NCI-H1105 (cell line): ENCODE results near the gene SPIRE1.

ENCODE experiments used
- DNase-seq: peaks from one replicate; lab custom pipeline; 2025; lab: John Stamatoyannopoulos, UW

SPIRE1 gene

DNA sequence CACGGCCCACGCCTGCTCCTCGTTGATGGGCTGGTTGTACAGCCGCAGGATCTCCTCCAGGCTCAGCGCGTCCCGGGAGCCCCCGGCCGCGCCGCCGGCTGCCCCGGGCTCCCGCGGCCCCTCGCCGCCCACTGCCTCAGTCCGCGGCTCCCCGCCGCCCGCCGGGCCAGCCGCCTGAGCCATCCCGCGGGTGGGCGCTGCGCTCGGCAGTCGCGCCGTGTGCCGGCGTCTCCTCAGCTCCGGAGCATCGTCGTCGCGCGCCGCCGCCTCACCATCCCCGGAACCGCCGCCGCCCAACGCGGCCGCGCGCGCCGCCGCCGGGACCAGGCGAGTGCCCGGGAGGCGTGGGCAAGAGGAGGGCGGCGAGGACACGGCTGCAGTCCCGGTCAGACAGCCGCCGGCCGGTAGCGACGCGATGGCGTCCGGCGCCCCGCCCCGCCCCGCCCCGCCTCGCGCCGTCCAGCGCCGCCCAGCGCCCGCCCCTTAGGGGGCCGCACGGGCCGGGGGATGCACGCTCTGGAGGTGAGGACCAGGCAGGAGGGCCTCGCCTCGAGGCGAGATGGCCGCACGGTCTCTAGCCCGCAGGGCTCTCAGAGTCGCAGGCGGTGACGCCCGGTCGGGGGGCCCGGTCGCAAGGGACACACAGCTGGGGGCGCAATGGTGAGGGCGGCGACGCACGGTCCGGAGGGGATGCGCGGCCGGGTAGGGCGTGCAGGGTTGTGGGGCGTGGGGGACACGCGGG lies at the start of gene SPIRE1:
SPIRE1 (minus strand) TSS at position 424 of the 742 bp plus-strand sequence; CDS start at position 183, 241 bp downstream.
- DNase-seq = peak; percentile 70

DNA sequence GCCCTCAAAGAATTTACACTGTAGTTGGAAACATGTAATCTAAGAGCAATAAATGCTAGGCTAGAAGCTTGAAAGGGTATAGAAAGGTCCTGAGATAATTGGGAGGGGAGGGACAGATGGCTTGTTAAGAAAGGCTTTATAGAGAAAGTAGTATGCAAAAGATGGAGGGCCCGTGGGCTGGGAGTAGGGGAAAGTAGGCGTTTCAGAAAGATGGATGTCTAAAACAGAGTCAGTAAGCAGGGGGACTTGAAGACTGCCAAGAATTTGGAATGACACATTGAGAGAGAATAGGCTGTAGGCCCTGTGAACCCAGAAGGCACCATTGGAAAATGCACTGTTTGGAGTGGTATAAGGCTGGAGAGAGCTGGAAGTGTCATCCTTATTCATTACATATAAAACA lies 45.8 kb upstream of the SPIRE1 start:
- DNase-seq = no peak

- no peak for DNase-seq
Observed at GRCh38 chr18:12703096-12703567, 45.2 kb upstream of the SPIRE1 start.

GRCh38 chr18:12702221-12703095 lies 44.6 kb upstream of the SPIRE1 start, which contains the start of the genes CEP76 and PSMG2:
TSS of gene CEP76 (minus strand) at chr18:12702723. CDS start at chr18:12702548, 175 bp downstream.
TSS of gene PSMG2 (plus strand) at chr18:12703042. CDS start at chr18:12703108, 66 bp downstream.
- DNase-seq = peak; percentile 77

DNA sequence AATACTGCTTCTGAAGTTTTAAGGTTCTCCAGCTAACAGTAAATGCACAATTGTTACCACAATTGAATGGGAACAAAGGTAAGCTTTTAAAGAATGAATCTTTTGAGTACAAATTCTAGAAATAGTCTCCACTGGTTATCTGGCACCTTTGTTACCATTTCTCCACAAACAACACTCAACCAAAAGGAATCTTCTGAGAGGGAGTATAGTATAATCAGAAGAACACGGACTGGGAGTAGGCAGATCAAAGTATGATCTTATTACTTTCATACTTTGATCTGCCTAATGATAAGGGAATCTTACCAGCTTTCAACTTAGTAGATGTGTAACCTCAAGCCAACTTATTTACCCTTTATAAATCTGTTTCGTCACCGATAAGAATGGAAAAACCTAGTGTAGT lies 43.3 kb upstream of the SPIRE1 start:
- no peak for DNase-seq

- DNase-seq = no peak
Observed at GRCh38 chr18:12699747-12700146, 41.8 kb upstream of the SPIRE1 start.

- DNase-seq = no peak
Observed at GRCh38 chr18:12694032-12694431, 36.1 kb upstream of the SPIRE1 start.

- DNase-seq = no peak
Observed at GRCh38 chr18:12692206-12692605, 34.3 kb upstream of the SPIRE1 start.

GRCh38 chr18:12689256-12689850 lies 31.4 kb upstream of the SPIRE1 start:
- DNase-seq = no peak

- DNase-seq = no peak
Observed at GRCh38 chr18:12686100-12686499, 28.2 kb upstream of the SPIRE1 start.

DNA sequence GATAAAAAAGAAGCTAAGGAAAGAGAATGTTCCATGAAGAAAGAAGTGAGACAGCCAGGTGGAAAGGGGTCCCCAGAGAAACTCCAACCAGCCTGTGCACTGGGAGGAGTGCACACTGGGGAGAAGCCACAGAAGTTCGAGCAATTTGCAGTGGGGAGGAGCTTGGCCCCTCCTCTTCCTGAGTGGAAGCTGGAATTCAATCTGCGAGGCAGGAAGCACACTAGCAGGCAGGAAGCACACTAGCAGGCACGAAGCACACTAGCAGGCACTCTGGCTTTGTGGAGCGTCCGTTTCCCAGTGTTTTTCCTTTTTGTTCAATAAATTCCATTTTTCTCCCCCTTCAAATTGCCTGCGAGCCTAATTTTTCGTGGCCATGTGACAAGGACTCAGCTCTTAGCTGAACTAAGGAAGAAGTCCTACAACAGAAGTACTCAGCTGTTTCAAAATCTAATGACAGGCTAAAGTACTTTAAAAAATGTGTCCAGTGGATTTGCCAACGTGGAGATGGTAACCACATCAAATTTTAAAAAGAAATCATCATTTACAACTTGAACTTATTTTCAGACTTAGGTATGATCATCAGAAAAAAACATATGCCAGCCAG lies 21.4 kb upstream of the SPIRE1 start:
- DNase-seq = no peak

DNA sequence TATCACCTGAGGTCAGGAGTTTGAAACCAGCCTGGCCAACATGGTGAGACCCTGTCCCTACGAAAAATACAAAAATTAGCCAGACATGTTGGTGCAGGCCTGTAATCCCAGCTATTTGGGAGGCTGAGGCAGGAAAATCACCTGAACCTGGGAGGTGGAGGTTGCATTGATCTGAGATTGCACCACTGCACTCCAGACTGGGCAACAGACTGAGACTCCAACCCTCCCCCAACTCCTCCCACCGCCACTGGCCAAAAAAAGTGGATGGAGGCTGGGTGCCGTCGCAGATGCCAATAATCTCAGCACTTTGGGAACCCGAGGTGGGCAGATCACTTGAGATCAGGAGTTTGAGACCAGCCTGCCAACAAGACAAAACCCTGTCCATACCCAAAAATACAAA lies 10.1 kb upstream of the SPIRE1 start:
- no peak for DNase-seq

DNA sequence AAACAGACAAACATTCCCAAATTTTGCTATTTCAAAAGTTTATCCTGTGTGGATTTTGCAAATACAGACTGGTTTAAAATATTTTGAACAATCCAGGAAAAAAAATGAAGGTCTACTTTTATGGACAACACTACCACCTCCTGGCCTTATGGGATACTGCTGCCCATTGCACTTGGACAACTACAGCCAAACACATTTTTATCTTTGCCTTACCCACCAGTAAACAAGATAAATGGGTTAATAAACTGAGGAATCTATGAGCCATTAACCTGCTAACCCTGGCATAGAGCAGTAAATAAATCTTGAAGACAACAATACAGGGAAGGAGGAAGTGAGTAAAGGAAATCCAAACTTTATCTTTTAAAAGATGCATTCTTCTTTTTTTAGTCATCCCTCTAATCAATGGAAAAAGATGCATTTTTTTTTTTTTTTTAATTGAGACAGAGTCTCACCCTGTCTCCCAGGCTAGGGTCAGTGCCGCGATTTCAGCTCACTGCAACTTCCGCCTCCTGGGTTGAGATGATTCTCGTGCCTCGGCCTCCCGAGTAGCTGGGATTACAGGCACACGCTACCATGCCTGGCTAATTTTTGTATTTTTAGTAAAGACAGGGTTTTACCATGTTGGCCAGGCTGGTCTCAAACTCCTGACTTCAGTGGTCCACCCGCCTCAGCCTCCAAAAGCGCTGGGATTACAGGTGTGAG lies 2.1 kb upstream of the SPIRE1 start:
- peak; percentile 35 for DNase-seq

GRCh38 chr18:12658426-12659138 lies 675 bp upstream of the SPIRE1 start:
- DNase-seq = peak; percentile 40

DNA sequence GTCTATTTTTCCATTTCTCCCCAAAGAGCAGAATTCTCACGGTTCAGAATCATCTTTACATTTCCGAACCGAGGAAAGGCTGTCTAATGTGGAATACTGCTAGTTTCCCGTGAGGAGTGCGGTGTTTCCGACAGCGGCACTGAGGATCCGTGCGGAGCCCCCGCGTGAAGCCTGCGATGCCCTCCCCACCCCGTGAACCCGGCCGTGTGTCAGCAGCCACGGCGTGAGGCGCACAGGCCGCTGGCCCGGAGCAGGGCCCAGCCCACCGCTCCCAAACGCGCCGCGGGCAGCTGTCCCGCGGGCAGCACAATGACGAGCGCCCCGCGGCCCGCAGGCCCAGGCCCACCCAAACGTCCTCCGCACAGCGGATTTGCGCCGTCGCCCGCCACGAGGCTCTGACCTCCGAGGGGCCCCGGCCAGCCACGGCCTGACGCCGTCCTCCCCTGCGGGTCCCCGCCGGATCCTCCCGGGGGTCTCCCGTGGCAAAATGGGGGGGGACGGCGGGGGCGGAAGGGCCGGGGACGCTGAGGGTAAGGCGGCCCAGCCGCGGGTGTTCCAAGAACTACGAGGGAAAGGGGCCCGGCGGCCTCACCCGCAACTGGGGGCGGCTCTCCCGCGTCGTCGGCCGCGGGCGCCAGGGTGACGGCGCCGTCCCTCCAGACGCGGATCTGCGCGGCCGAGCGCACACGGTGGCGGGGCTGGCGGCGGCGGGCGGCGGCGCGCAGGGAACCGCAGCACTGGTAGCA lies 796 bp downstream of the SPIRE1 start:
- no peak for DNase-seq

DNA sequence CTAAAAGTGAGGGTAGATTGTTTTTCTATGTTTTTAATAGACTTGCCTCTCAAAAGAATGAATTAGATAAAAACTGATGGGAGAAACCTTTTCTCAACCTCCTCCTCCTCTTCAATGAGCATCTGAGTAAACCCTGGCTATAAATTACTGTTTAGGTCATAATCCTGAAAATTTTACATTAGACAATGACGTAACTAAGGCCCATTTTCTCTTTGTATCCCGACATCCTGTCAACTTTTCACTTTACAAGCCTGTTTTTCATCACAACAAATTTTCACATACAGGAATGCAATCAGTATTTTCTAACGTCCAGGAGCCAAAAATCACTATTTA lies 1.3 kb downstream of the SPIRE1 start:
- DNase-seq = no peak

DNA sequence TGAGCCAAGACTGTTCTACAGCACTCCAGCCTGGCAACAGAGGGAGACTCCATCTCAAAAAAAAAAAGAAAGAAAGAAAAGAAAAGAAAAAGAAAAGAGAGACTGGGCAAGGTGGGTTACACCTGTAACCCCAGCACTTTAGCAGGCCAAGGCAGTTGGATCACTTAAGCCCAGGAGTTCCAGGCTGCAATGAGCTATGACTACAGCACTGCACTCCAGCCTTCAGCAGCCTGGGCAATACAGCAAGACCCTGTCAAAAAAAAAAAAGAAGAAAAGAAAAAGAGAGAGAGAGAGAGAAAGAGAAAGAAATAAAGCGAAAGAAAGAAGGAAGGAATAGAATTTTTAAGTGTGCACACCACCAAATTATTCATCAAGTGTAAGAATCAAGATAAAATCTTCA lies 2.9 kb downstream of the SPIRE1 start:
- DNase-seq = no peak

DNA sequence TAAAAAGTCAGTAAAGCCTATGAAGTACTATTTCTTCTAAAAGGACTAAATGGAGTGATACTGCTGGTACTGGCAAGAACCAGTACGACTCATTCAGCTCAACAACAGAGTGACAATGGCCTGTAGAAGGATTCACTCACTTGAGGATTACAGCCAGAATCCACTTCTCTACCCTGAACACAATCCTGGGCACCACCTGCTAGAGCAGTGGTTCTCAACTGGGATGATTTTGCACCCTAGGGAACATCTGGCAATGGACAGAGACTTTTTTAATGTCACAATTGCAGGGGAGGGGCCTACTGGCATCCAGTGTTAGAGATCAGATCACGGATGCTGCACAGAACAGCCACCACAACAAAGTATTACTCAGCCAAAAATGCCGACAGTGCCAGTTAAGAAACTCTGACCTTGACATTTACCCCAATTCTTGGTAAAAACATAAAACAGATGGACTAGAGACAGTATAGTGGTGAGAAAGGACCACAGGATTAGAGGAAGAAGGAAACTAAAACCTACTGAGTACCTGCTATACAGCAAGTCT lies 5.0 kb downstream of the SPIRE1 start:
- DNase-seq = no peak

- no peak for DNase-seq
Observed at GRCh38 chr18:12651651-12652050, 6.3 kb downstream of the SPIRE1 start.

- DNase-seq = no peak
Observed at GRCh38 chr18:12647773-12648172, 10.1 kb downstream of the SPIRE1 start.
